Tibial nerve (tissue), 4 donors: ENCODE data around the gene ATF7. TPM values are rescaled to one million over a fixed set of nuclear protein-coding genes. Genes with fewer than 3 reads are reported as not detected.
A peak's percentile ranks its signal among the peaks of the same experiment; 100 is the strongest.

Experiments used
- DNase-seq, 2 donors: peaks; one replicate each; pipeline ENCODE4 v3.0.0-alpha.2; 2019; ENCODE audit warnings: low spot score in 2 of 2
- H3K27ac ChIP-seq, 4 donors: fragments of 200-600 bp; sonication (generic) in 3 of 4; one replicate each; pipeline ENCODE4 v1.5.1; 2017 to 2019; ENCODE audit warnings: mild to moderate bottlenecking in 1 of 4
- H3K27me3 ChIP-seq, 2 donors: fragments of 200-600 bp; sonication (generic) in 1 of 2; one replicate each; pipeline versions ENCODE4 v1.5.1 to v1.6.0; 2017 to 2019
- H3K36me3 ChIP-seq, 3 donors: fragments of 200-600 bp; sonication (generic); one replicate each; pipeline ENCODE4 v1.5.1; 2018 to 2019
- H3K4me1 ChIP-seq, 4 donors: fragments of 200-600 bp; sonication (generic) in 3 of 4; one replicate each; pipeline ENCODE4 v1.5.1; 2017 to 2019
- H3K4me3 ChIP-seq, 4 donors: fragments of 200-600 bp; sonication (generic) in 3 of 4; one replicate each; pipeline ENCODE4 v1.5.1; 2017 to 2019; ENCODE audit warnings: mild to moderate bottlenecking in 1 of 4, moderate library complexity in 1 of 4
- H3K9me3 ChIP-seq, 4 donors: fragments of 200-600 bp; sonication (generic) in 3 of 4; one replicate each; pipeline ENCODE4 v1.5.1; 2017 to 2019
- EP300 ChIP-seq, 2 donors: sonication (generic); formaldehyde crosslinking; IDR thresholded peaks; one replicate each; pipeline ENCODE4 v1.6.1; 2017; ENCODE audit warnings: antibody characterized with exemption in 2 of 2, mild to moderate bottlenecking in 1 of 2
- POLR2A ChIP-seq, 2 donors: fragments of 450-650 bp; IDR thresholded peaks; one replicate each; pipeline ENCODE4 v1.6.1; 2017; ENCODE audit warnings: antibody characterized with exemption in 2 of 2, mild to moderate bottlenecking in 2 of 2, moderate library complexity in 2 of 2
- WGBS, 2 donors: methylation state at CpG; one replicate each; pipeline ENCODE4 v1.1.5; 2018; 5-methylcytosine and 5-hydroxymethylcytosine counted together
- total RNA-seq, 4 donors: library from RNA; depleted of rRNA; stranded (reverse); fragments of >200 nt; gene quantifications; one replicate each; pipeline ENCODE4 v1.1.0, GENCODE V29; 2016
- TF ChIP-seq, protein P1 (sequence below), 5 experiments: fragments of 200-600 bp in 3 of 5; fragments of 450-650 bp in 2 of 5; sonication (generic) in 3 of 5; IDR thresholded peaks; one replicate each; pipeline ENCODE4 v1.5.1; 2016 to 2019; ENCODE audit warnings: antibody characterized with exemption in 5 of 5, mild to moderate bottlenecking in 3 of 5, moderate library complexity in 2 of 5

ATF7 gene
- total RNA-seq, 4 donors from 2014 or later: 30.1 to 47.9 (median 34.4) TPM

- peaks cover 2 to 65% (median 30%) of the 10 kb centered on the region in 4 donors for H3K4me1 ChIP-seq
- H3K36me3 ChIP-seq: peaks cover 0 to 10% (median 0%) of the 10 kb centered on the region in 3 donors
- DNase-seq: peak; percentile 56 to 68
- H3K27ac ChIP-seq: peak within 1 kb of the TSS; percentile 94 to 100 (median 98)
- no peaks in the 10 kb centered on the region for H3K27me3 ChIP-seq
- 1% methylated on average over 49 to 51 of the region's 51 CpGs for WGBS, 2 donors
- H3K9me3 ChIP-seq: no peaks in the 10 kb centered on the region
- peak within 1 kb of the TSS; percentile 76 to 83 (median 77) for H3K4me3 ChIP-seq
- TF ChIP-seq POLR2A (IDR thresholded peaks at IDR 0.05) (no peak), EP300 (IDR thresholded peaks at IDR 0.05) (no peak)
- TF ChIP-seq, protein P1, sequence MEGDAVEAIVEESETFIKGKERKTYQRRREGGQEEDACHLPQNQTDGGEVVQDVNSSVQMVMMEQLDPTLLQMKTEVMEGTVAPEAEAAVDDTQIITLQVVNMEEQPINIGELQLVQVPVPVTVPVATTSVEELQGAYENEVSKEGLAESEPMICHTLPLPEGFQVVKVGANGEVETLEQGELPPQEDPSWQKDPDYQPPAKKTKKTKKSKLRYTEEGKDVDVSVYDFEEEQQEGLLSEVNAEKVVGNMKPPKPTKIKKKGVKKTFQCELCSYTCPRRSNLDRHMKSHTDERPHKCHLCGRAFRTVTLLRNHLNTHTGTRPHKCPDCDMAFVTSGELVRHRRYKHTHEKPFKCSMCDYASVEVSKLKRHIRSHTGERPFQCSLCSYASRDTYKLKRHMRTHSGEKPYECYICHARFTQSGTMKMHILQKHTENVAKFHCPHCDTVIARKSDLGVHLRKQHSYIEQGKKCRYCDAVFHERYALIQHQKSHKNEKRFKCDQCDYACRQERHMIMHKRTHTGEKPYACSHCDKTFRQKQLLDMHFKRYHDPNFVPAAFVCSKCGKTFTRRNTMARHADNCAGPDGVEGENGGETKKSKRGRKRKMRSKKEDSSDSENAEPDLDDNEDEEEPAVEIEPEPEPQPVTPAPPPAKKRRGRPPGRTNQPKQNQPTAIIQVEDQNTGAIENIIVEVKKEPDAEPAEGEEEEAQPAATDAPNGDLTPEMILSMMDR (IDR thresholded peaks at IDR 0.05): peak in 1 of 5 experiments; percentile 8
Measured at GRCh38 chr12:53499266-53500141, 126.7 kb downstream of the ATF7 start, which contains the start of gene MAP3K12. Gene MAP3K12, minus strand, starts transcription at chr12:53499458. Its CDS starts 12,067 bp downstream, at chr12:53487391.

GRCh38 chr12:53498235-53498630, 127.9 kb downstream of the ATF7 start:
- Histone ChIP-seq H3K27ac (peak overlapping the region in 2 of 4 donors; percentile 98 to 100), H3K9me3 (no peaks in the 10 kb centered on the region), H3K36me3 (peaks cover 0 to 3% (median 0%) of the 10 kb centered on the region in 3 donors), H3K27me3 (no peaks in the 10 kb centered on the region), H3K4me1 (peaks cover 2 to 68% (median 34%) of the 10 kb centered on the region in 4 donors), H3K4me3 (peak overlapping the region in 1 of 4 donors; percentile 77)
- no peak for TF ChIP-seq EP300 (IDR thresholded peaks at IDR 0.05)
- TF ChIP-seq, protein P1 (IDR thresholded peaks at IDR 0.05): no peak
- TF ChIP-seq POLR2A (IDR thresholded peaks at IDR 0.05): no peak
- WGBS, 2 donors: 76 to 80% methylated on average over 2 of the region's 2 CpGs
- DNase-seq: no peak

GRCh38 chr12:53497461-53497860, 128.7 kb downstream of the ATF7 start:
- H3K27me3 ChIP-seq: no peaks in the 10 kb centered on the region
- H3K27ac ChIP-seq: peak overlapping the region in 2 of 4 donors; percentile 98 to 100

DNA sequence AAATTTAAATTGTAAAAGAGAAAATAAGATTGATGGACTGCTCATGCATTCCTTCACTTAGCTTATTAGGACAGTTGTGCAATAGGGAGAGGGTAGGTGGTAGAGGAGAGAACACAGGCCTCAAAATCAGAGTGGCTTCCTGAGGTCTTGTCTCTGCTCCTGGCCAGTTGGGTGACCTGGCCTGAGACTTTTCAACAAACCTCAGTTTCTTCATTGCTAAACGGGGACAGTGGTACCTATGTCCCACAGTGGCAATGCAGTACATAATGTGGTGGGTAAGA, 129.5 kb downstream of the ATF7 start:
- no peak for DNase-seq
- Histone ChIP-seq H3K4me1 (peaks cover 0 to 64% (median 32%) of the 10 kb centered on the region in 4 donors), H3K9me3 (no peaks in the 10 kb centered on the region), H3K27ac (peak overlapping the region in 3 of 4 donors; percentile 9 to 100 (median 98)), H3K4me3 (peak overlapping the region in 1 of 4 donors; percentile 18), H3K27me3 (no peaks in the 10 kb centered on the region), H3K36me3 (peaks cover 0 to 3% (median 0%) of the 10 kb centered on the region in 3 donors)
- TF ChIP-seq POLR2A (IDR thresholded peaks at IDR 0.05): no peak
- TF ChIP-seq EP300 (IDR thresholded peaks at IDR 0.05): no peak
- TF ChIP-seq, protein P1 (IDR thresholded peaks at IDR 0.05): no peak
- WGBS, 2 donors: 84 to 88% methylated on average over 1 of the region's 1 CpG

More at GRCh38 chr12:53497461-53497860, 128.7 kb downstream of the ATF7 start:
- no peak for DNase-seq
- Histone ChIP-seq H3K4me1 (peaks cover 2 to 65% (median 33%) of the 10 kb centered on the region in 4 donors), H3K36me3 (peaks cover 0 to 3% (median 0%) of the 10 kb centered on the region in 3 donors), H3K4me3 (no peak overlapping the region), H3K9me3 (no peaks in the 10 kb centered on the region)
- 87 to 95% methylated on average over 3 of the region's 3 CpGs for WGBS, 2 donors
- TF ChIP-seq EP300 (IDR thresholded peaks at IDR 0.05) (no peak), POLR2A (IDR thresholded peaks at IDR 0.05) (no peak)
- TF ChIP-seq, protein P1 (IDR thresholded peaks at IDR 0.05): no peak
